Vagina (tissue), 2 donors: Measurements from ENCODE around the gene INSC.

Experiments
- POLR2AphosphoS5 ChIP-seq, 2 donors: sonication (generic); formaldehyde crosslinking; IDR thresholded peaks; one replicate each; pipeline ENCODE4 v1.9.0; 2017; ENCODE audit warnings: antibody characterized with exemption in 2 of 2, mild to moderate bottlenecking in 2 of 2, low read depth in 1 of 2; ENCODE audit not compliant: insufficient read depth in 1 of 2
- TF ChIP-seq, protein P1 (sequence below), 3 experiments: fragments of 450-650 bp in 2 of 3; fragments of 200-600 bp in 1 of 3; sonication (generic) in 1 of 3; IDR thresholded peaks; one replicate each; pipeline ENCODE4 v1.5.1; 2017 to 2019; ENCODE audit warnings: antibody characterized with exemption in 3 of 3, mild to moderate bottlenecking in 2 of 3, moderate library complexity in 2 of 3

- no peak for TF ChIP-seq POLR2AphosphoS5 (IDR thresholded peaks at IDR 0.05; ENCODE audit: insufficient read depth in 1 of 2, low read depth in 1 of 2)
- TF ChIP-seq, protein P1, sequence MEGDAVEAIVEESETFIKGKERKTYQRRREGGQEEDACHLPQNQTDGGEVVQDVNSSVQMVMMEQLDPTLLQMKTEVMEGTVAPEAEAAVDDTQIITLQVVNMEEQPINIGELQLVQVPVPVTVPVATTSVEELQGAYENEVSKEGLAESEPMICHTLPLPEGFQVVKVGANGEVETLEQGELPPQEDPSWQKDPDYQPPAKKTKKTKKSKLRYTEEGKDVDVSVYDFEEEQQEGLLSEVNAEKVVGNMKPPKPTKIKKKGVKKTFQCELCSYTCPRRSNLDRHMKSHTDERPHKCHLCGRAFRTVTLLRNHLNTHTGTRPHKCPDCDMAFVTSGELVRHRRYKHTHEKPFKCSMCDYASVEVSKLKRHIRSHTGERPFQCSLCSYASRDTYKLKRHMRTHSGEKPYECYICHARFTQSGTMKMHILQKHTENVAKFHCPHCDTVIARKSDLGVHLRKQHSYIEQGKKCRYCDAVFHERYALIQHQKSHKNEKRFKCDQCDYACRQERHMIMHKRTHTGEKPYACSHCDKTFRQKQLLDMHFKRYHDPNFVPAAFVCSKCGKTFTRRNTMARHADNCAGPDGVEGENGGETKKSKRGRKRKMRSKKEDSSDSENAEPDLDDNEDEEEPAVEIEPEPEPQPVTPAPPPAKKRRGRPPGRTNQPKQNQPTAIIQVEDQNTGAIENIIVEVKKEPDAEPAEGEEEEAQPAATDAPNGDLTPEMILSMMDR (IDR thresholded peaks at IDR 0.05): no peak
Measured at GRCh38 chr11:15071556-15072255, 43.0 kb upstream of the INSC start.
